ENCODE results near the gene CACNA1E. TPM values are rescaled to one million over a fixed set of nuclear protein-coding genes. Genes with fewer than 3 reads are reported as not detected.

The CACNA1E gene
- total and polyA plus RNA-seq, 2 of the 13 experiments (the other 11 are each of a cell fraction or from before 2014, with no cell fraction given), result not detected

DNA sequence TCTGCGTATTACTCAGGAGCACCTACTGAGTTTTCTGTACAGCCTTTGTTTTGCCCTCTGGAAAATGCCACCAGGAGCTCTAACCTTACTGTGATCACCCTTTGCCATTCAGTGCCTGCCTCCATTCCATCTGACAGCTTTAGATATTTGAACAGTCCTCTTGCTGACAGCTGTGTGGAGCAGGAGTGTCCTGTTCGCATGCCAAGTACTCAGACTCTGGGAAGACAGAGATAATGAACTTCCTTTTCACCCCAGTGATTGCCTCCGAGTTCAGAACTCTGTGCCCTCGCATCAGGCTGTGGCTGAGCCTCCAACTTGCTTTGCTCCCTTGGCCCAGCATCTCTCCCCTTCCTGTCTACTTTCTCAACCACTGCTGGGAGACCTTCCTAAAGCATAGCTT, 74.0 kb downstream of the CACNA1E start:
- BruUV-seq (replicated peaks), result no TSS peak
- ATAC-seq (no peak), DNase-seq (ENCODE audit: low spot score) (no peak), FAIRE-seq (no peak)
- 25% methylated on average over 4 of the region's 4 CpGs for WGBS (ENCODE audit: low lambda C conversion rate)
- no peak overlapping the region for H3K9ac ChIP-seq (ENCODE audit: insufficient read depth, low read depth, low read length)
- H3K79me2 ChIP-seq (ENCODE audit: insufficient read depth, low read length), result no peaks in the 10 kb centered on the region
- peaks cover 13% of the 10 kb centered on the region; the same call in 1 of the 2 replicates for H3K4me1 ChIP-seq (ENCODE audit: insufficient read depth, low read length)
- TF ChIP-seq ZNF274 (CRISPR knock-in tag; IDR thresholded peaks at IDR 0.05), result no peak
- TF ChIP-seq ZNF720 (CRISPR knock-in tag; IDR thresholded peaks at IDR 0.05), result no peak
- TF ChIP-seq ZNF672 (CRISPR knock-in tag; IDR thresholded peaks at IDR 0.05), result no peak
- TF ChIP-seq SRY (CRISPR knock-in tag; IDR thresholded peaks at IDR 0.05), result no peak
- H3K36me3 ChIP-seq (replicated peaks in 1 of 2; ENCODE audit: control insufficient read depth in 1 of 2, insufficient read depth in 2 of 2, low read length in 2 of 2), result no peaks in the 10 kb centered on the region
- no peaks in the 10 kb centered on the region for H4K20me1 ChIP-seq (ENCODE audit: insufficient read depth, low read length)
- no peak overlapping the region for H3K27ac ChIP-seq (ENCODE audit: extremely low read length, insufficient read depth, low read length)
- peaks cover 0 to 6% of the 10 kb centered on the region in 2 experiments; a peak in 1 of 5 replicates for H3K27me3 ChIP-seq (ENCODE audit: control insufficient read depth in 1 of 2, insufficient read depth in 2 of 2, low read length in 2 of 2)
- no peak overlapping the region for H3K4me3 ChIP-seq (replicated peaks in 1 of 3; ENCODE audit: insufficient read depth in 1 of 3, low read depth in 2 of 3, low read length in 3 of 3)
- no peak overlapping the region for H3K4me2 ChIP-seq (ENCODE audit: low read depth, low read length)
- CTCF ChIA-PET (ENCODE audit: low intra/inter-chr PET ratio, low total read pairs), result no interaction called here
- H2AFZ ChIP-seq (ENCODE audit: low read length), result no peak overlapping the region
- POLR2A ChIA-PET, result no interaction called here
- in situ Hi-C loops (cut with HindIII; ENCODE audit: extremely low pct_ligation_motif_present, low pct_unique_long_range_greater_than_20kb) (no loop called here), intact Hi-C loops (cut with micrococcal nuclease; ENCODE audit: unreplicated experiment) (no loop called here)
- no peaks in the 10 kb centered on the region for H3K9me3 ChIP-seq (ENCODE audit: low read length)

DNA sequence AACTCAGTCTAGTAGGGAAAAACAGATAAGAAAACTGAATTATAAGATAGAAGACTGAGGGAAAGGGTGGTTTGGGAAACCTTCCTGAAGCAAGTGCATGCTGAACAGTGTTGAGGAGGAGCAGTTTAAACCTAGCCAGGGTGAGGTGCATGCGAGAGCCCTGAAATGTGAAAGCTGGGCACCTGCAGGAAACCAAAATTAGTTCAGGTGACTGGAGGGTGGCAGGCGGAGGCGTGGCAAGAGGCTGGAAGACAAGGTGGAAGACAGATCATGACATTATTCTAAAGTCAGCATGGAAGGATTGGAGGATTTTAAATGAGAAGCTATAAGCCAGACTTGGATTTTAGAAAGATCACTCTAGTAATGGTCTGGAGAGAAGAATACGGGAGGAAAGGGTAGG, 75.1 kb downstream of the CACNA1E start:
- no peak for DNase-seq (ENCODE audit: low spot score)
- in situ Hi-C loops (cut with HindIII; ENCODE audit: extremely low pct_ligation_motif_present, low pct_unique_long_range_greater_than_20kb), result no loop called here
- no peak overlapping the region for H3K9ac ChIP-seq (ENCODE audit: insufficient read depth, low read depth, low read length)
- peaks cover 12% of the 10 kb centered on the region; the same call in 1 of the 2 replicates for H3K4me1 ChIP-seq (ENCODE audit: insufficient read depth, low read length)
- WGBS (ENCODE audit: low lambda C conversion rate), result 19% methylated on average over 4 of the region's 4 CpGs
- H3K79me2 ChIP-seq (ENCODE audit: insufficient read depth, low read length), result no peaks in the 10 kb centered on the region
- intact Hi-C loops (cut with micrococcal nuclease; ENCODE audit: unreplicated experiment), result no loop called here
- no peak overlapping the region for H2AFZ ChIP-seq (ENCODE audit: low read length)
- BruUV-seq (replicated peaks), result no TSS peak
- no peak overlapping the region for H3K27ac ChIP-seq (ENCODE audit: extremely low read length, insufficient read depth, low read length)
- no peaks in the 10 kb centered on the region for H4K20me1 ChIP-seq (ENCODE audit: insufficient read depth, low read length)
- CTCF ChIA-PET (ENCODE audit: low intra/inter-chr PET ratio, low total read pairs), result no interaction called here
- FAIRE-seq, result no peak
- H3K36me3 ChIP-seq (replicated peaks in 1 of 2; ENCODE audit: control insufficient read depth in 1 of 2, insufficient read depth in 2 of 2, low read length in 2 of 2), result no peaks in the 10 kb centered on the region
- H3K4me2 ChIP-seq (ENCODE audit: low read depth, low read length), result no peak overlapping the region
- H3K4me3 ChIP-seq (replicated peaks in 1 of 3; ENCODE audit: insufficient read depth in 1 of 3, low read depth in 2 of 3, low read length in 3 of 3), result no peak overlapping the region
- H3K27me3 ChIP-seq (ENCODE audit: control insufficient read depth in 1 of 2, insufficient read depth in 2 of 2, low read length in 2 of 2), result peaks cover 0 to 6% of the 10 kb centered on the region in 2 experiments; a peak in 1 of 5 replicates
- ATAC-seq, result no peak
- POLR2A ChIA-PET, result no interaction called here
- H3K9me3 ChIP-seq (ENCODE audit: low read length), result no peaks in the 10 kb centered on the region
- no peak for TF ChIP-seq NFYB (CRISPR knock-in tag; IDR thresholded peaks at IDR 0.05)
- TF ChIP-seq ZNF260 (CRISPR knock-in tag; IDR thresholded peaks at IDR 0.05; ENCODE audit: borderline replicate concordance, low read depth), result no peak
- TF ChIP-seq, protein P1, sequence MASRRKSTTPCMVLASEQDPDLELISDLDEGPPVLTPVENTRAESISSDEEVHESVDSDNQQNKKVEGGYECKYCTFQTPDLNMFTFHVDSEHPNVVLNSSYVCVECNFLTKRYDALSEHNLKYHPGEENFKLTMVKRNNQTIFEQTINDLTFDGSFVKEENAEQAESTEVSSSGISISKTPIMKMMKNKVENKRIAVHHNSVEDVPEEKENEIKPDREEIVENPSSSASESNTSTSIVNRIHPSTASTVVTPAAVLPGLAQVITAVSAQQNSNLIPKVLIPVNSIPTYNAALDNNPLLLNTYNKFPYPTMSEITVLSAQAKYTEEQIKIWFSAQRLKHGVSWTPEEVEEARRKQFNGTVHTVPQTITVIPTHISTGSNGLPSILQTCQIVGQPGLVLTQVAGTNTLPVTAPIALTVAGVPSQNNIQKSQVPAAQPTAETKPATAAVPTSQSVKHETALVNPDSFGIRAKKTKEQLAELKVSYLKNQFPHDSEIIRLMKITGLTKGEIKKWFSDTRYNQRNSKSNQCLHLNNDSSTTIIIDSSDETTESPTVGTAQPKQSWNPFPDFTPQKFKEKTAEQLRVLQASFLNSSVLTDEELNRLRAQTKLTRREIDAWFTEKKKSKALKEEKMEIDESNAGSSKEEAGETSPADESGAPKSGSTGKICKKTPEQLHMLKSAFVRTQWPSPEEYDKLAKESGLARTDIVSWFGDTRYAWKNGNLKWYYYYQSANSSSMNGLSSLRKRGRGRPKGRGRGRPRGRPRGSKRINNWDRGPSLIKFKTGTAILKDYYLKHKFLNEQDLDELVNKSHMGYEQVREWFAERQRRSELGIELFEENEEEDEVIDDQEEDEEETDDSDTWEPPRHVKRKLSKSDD (CRISPR knock-in tag; IDR thresholded peaks at IDR 0.05; ENCODE audit: low read depth), result no peak
- TF ChIP-seq ZC3H4 (CRISPR knock-in tag; IDR thresholded peaks at IDR 0.05; ENCODE audit: borderline replicate concordance), result no peak
- TF ChIP-seq, protein P2, sequence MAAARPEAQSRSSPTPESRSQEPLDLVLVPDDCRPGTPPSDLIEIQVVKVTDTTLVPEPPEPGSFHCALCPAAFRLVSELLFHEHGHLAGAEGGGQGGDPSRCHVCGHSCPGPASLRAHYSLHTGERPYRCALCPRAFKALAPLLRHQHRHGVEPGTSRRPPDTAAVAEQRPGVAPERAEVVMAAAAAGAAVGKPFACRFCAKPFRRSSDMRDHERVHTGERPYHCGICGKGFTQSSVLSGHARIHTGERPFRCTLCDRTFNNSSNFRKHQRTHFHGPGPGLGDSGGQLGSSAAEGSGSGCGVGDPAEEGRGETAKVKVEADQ (CRISPR knock-in tag; IDR thresholded peaks at IDR 0.05; ENCODE audit: borderline replicate concordance), result no peak
- TF ChIP-seq ZNF878 (CRISPR knock-in tag; IDR thresholded peaks at IDR 0.05), result no peak
- TF ChIP-seq, protein P3, sequence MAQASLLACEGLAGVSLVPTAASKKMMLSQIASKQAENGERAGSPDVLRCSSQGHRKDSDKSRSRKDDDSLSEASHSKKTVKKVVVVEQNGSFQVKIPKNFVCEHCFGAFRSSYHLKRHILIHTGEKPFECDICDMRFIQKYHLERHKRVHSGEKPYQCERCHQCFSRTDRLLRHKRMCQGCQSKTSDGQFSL (CRISPR knock-in tag; IDR thresholded peaks at IDR 0.05), result no peak
- TF ChIP-seq MAF1 (CRISPR knock-in tag; IDR thresholded peaks at IDR 0.05; ENCODE audit: borderline replicate concordance), result no peak

Measured in HepG2 (cell line).